ENCODE results near the gene TXLNG. TPM values are rescaled to one million over a fixed set of nuclear protein-coding genes. Genes with fewer than 3 reads are reported as not detected.
A peak's percentile ranks its signal among the peaks of the same experiment; 100 is the strongest.

TXLNG gene
- total and polyA plus RNA-seq, 8 donors, result 4.7 to 11.3 (median 5.8) TPM

- Histone ChIP-seq H3K27ac (peak overlapping the region in 1 of 4 donors; percentile 1), H3K4me1 (no peaks in the 10 kb centered on the region), H3K9me3 (no peaks in the 10 kb centered on the region), H3K27me3 (no peaks in the 10 kb centered on the region), H3K36me3 (no peaks in the 10 kb centered on the region), H3K4me3 (no peak overlapping the region)
- WGBS, 2 donors, result 20 to 54% methylated on average over 3 of the region's 3 CpGs
- FAIRE-seq, result peak; percentile 98
- no peak for DNase-seq
- intact Hi-C loops (cut with DNase I), result no loop called here
- peak in 3 of 4 donors; percentile 12 to 39 (median 37) for TF ChIP-seq CTCF (IDR thresholded peaks at IDR 0.05)
- ATAC-seq, result peak; percentile 75 to 90 (median 88)
Measured at GRCh38 chrX:16826207-16826606, 39.9 kb downstream of the TXLNG start.

DNA sequence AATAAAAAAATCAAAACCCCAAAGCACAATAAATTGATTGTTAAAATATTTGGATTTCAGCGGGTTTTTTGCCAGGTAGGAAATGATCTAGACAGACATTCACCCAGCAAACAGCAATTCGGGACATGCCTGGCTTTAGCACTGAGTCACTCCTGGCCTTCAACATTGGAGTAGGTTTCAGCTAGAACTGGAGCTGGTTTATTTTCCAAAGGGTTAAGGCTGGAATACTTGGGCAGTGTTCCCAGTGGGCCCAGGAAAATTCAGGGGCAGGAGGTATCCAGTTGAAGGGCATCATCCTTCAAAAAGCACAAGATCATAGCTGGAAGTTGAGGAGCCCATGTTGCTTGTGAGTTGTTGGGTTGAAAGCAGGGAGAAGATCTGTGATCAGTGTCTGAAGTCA is 41.0 kb downstream of the TXLNG start:
- TF ChIP-seq CTCF (IDR thresholded peaks at IDR 0.05), result no peak
- H3K36me3 ChIP-seq, result no peaks in the 10 kb centered on the region
- DNase-seq (no peak), FAIRE-seq (no peak), ATAC-seq (peak in 1 of 4 donors; percentile 29)
- 71 to 86% methylated on average over 2 of the region's 2 CpGs for WGBS, 2 donors
- intact Hi-C loops (cut with DNase I), result no loop called here
- H3K9me3 ChIP-seq, result no peaks in the 10 kb centered on the region
- peak overlapping the region in 1 of 4 donors; percentile 1 for H3K27ac ChIP-seq
- no peaks in the 10 kb centered on the region for H3K27me3 ChIP-seq
- H3K4me1 ChIP-seq, result no peaks in the 10 kb centered on the region
- H3K4me3 ChIP-seq, result no peak overlapping the region

- no peak for DNase-seq
- H3K4me3 ChIP-seq, result no peak overlapping the region
- intact Hi-C loops (cut with DNase I), result no loop called here
- H3K36me3 ChIP-seq, result no peaks in the 10 kb centered on the region
- peak overlapping the region in 3 of 4 donors; percentile 9 to 50 (median 20) for H3K27ac ChIP-seq
- H3K27me3 ChIP-seq, result no peaks in the 10 kb centered on the region
- H3K4me1 ChIP-seq, result no peaks in the 10 kb centered on the region
- ATAC-seq, result peak; percentile 13 to 52 (median 34)
- no peak for TF ChIP-seq CTCF (IDR thresholded peaks at IDR 0.05)
- FAIRE-seq, result peak; percentile 96
- 40 to 69% methylated on average over 6 of the region's 6 CpGs for WGBS, 2 donors
- no peaks in the 10 kb centered on the region for H3K9me3 ChIP-seq
Measured at GRCh38 chrX:16828124-16828908, 42.0 kb downstream of the TXLNG start.

DNA sequence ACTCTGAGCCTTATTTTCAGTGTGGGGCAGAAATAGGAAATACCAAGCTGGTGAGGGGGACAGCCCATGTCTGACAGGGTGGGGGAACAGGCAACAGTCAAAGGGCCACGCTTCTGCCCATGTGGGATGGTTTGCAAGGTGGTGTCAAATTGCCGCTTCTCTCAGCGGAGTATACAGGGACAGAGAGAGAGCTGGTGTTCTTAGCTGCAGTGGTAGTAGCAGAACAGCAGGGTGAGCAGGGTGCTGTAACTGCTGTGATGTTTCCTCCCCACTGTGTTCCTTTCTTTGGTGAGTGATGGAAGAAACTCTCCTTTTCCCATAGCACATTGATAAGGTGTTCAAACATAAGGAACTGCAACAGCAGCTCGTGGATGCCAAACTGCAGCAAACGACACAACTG is 46.0 kb downstream of the TXLNG start:
- no peaks in the 10 kb centered on the region for H3K4me1 ChIP-seq
- TF ChIP-seq CTCF (IDR thresholded peaks at IDR 0.05), result no peak
- no peaks in the 10 kb centered on the region for H3K27me3 ChIP-seq
- intact Hi-C loops (cut with DNase I), result no loop called here
- no peak for FAIRE-seq
- H3K36me3 ChIP-seq, result peaks cover 0 to 20% (median 0%) of the 10 kb centered on the region in 3 donors
- no peaks in the 10 kb centered on the region for H3K9me3 ChIP-seq
- no peak overlapping the region for H3K27ac ChIP-seq
- H3K4me3 ChIP-seq, result no peak overlapping the region
- WGBS, 2 donors, result 42 to 61% methylated on average over 5 of the region's 5 CpGs
- DNase-seq, result no peak
- peak in 1 of 4 donors; percentile 40 for ATAC-seq

DNA sequence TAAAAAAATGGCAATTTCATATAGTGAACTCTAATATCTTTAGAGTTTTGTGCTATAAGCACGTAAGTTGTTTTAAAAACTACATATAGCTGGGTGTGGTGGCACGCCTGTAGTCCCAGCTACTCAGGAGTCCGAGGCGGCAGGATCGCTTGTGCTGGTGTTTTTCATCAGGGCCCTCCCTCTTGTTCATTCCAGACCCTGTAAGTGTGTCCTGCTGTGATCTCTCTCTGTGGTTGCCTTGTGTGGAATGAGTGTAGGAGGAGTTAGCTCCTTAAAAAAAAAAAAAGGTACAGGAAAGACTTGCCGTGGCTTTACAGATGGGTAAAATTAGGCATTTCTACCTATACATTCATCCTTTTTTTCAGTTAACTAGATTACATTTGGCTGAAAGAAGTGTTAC is 48.5 kb downstream of the TXLNG start:
- Histone ChIP-seq H3K27ac (no peak overlapping the region), H3K27me3 (no peaks in the 10 kb centered on the region), H3K36me3 (peaks cover 0 to 20% (median 0%) of the 10 kb centered on the region in 3 donors), H3K4me1 (no peaks in the 10 kb centered on the region), H3K9me3 (no peaks in the 10 kb centered on the region), H3K4me3 (no peak overlapping the region)
- no peak for TF ChIP-seq CTCF (IDR thresholded peaks at IDR 0.05)
- WGBS, 2 donors, result 93 to 96% methylated on average over 6 of the region's 6 CpGs
- DNase-seq (no peak), ATAC-seq (no peak), FAIRE-seq (no peak)
- intact Hi-C loops (cut with DNase I), result no loop called here

All from pancreas (tissue), 10 donors.